DMS79 treated with DMSO at 0.1 percent for 48 hours (cell line): ENCODE results near the gene PRKAG1.

Source experiments
- DNase-seq: peaks from one replicate; lab custom pipeline; 2025; lab: John Stamatoyannopoulos, UW

The PRKAG1 gene

GRCh38 chr12:49049566-49050224, 31.1 kb upstream of the PRKAG1 start:
- no peak for DNase-seq

GRCh38 chr12:49048953-49049352, 30.4 kb upstream of the PRKAG1 start:
- no peak for DNase-seq

GRCh38 chr12:49046129-49046895, 27.7 kb upstream of the PRKAG1 start:
- no peak for DNase-seq

GRCh38 chr12:49044660-49045059, 26.1 kb upstream of the PRKAG1 start:
- DNase-seq: no peak

- DNase-seq: no peak
Measured at GRCh38 chr12:49043856-49044258, 25.3 kb upstream of the PRKAG1 start.

GRCh38 chr12:49043241-49043640, 24.7 kb upstream of the PRKAG1 start:
- no peak for DNase-seq

- DNase-seq: no peak
Measured at GRCh38 chr12:49041881-49042484, 23.4 kb upstream of the PRKAG1 start.

GRCh38 chr12:49041036-49041880, 22.7 kb upstream of the PRKAG1 start:
- DNase-seq: no peak

- DNase-seq: no peak
Measured at GRCh38 chr12:49040364-49040855, 21.8 kb upstream of the PRKAG1 start.

GRCh38 chr12:49039421-49040363, 21.1 kb upstream of the PRKAG1 start:
- DNase-seq: no peak

GRCh38 chr12:49038291-49038955, 19.8 kb upstream of the PRKAG1 start:
- DNase-seq: no peak

GRCh38 chr12:49037947-49038237, 19.3 kb upstream of the PRKAG1 start:
- no peak for DNase-seq

GRCh38 chr12:49037111-49037946, 18.8 kb upstream of the PRKAG1 start:
- no peak for DNase-seq

GRCh38 chr12:49036029-49036428, 17.5 kb upstream of the PRKAG1 start:
- DNase-seq: no peak

- no peak for DNase-seq
Measured at GRCh38 chr12:49034286-49034622, 15.7 kb upstream of the PRKAG1 start.

GRCh38 chr12:49033611-49034285, 15.2 kb upstream of the PRKAG1 start:
- DNase-seq: no peak

- DNase-seq: no peak
Measured at GRCh38 chr12:49032679-49033447, 14.3 kb upstream of the PRKAG1 start.

GRCh38 chr12:49032276-49032675, 13.7 kb upstream of the PRKAG1 start:
- DNase-seq: no peak
